Activated CD4-positive, alpha-beta T cell treated with anti-CD3 and anti-CD28 coated beads, Interleukin-2, amount 50 U/mL, for 4 hours (primary cell): ENCODE measurements around the gene CNTRL.
"Not testable (repeated sequence)": the region's sequence is repeated elsewhere in the genome, so short reads cannot be mapped to it uniquely, and the experiment has no call there.

ENCODE experiments used
- DNase-seq, 2 experiments: peaks; one replicate each; pipeline ENCODE4 v3.0.0-alpha.2; 2020

Gene CNTRL

GRCh38 chr9:121073038-121073437 lies 1.7 kb upstream of the CNTRL start:
- no peak for DNase-seq

GRCh38 chr9:121075251-121076036 lies 689 bp downstream of the CNTRL start:
- peak in 1 of 2 experiments; percentile 19 for DNase-seq

GRCh38 chr9:121082075-121082474 lies 7.3 kb downstream of the CNTRL start:
- DNase-seq: no peak

GRCh38 chr9:121085661-121086060 lies 10.9 kb downstream of the CNTRL start:
- DNase-seq: no peak

- no peak for DNase-seq
Observed at GRCh38 chr9:121088576-121088975, 13.8 kb downstream of the CNTRL start.

GRCh38 chr9:121090743-121091142 lies 16.0 kb downstream of the CNTRL start:
- not testable (repeated sequence) for DNase-seq

GRCh38 chr9:121095057-121095456 lies 20.3 kb downstream of the CNTRL start:
- no peak for DNase-seq

GRCh38 chr9:121098567-121099198 lies 23.9 kb downstream of the CNTRL start:
- DNase-seq: no peak

GRCh38 chr9:121104054-121104453 lies 29.3 kb downstream of the CNTRL start:
- not testable (repeated sequence) for DNase-seq

- no peak for DNase-seq
Observed at GRCh38 chr9:121105531-121105930, 30.8 kb downstream of the CNTRL start.

GRCh38 chr9:121107029-121107428 lies 32.3 kb downstream of the CNTRL start:
- no peak for DNase-seq

- DNase-seq: no peak
Observed at GRCh38 chr9:121107881-121108280, 33.1 kb downstream of the CNTRL start.

GRCh38 chr9:121115466-121115865 lies 40.7 kb downstream of the CNTRL start:
- DNase-seq: no peak

GRCh38 chr9:121118266-121118665 lies 43.5 kb downstream of the CNTRL start:
- DNase-seq: no peak

GRCh38 chr9:121120386-121120785 lies 45.6 kb downstream of the CNTRL start:
- DNase-seq: no peak

- peak; percentile 94 to 95 for DNase-seq
Observed at GRCh38 chr9:121121582-121122087, 46.9 kb downstream of the CNTRL start.

GRCh38 chr9:121122246-121123032 lies 47.7 kb downstream of the CNTRL start:
- no peak for DNase-seq

- no peak for DNase-seq
Observed at GRCh38 chr9:121123816-121124535, 49.2 kb downstream of the CNTRL start.

GRCh38 chr9:121125590-121125989 lies 50.8 kb downstream of the CNTRL start:
- no peak for DNase-seq

GRCh38 chr9:121129384-121129783 lies 54.6 kb downstream of the CNTRL start:
- not testable (repeated sequence) for DNase-seq

GRCh38 chr9:121133104-121133816 lies 58.5 kb downstream of the CNTRL start:
- peak; percentile 57 to 60 for DNase-seq

GRCh38 chr9:121135642-121136041 lies 60.9 kb downstream of the CNTRL start:
- no peak for DNase-seq
